SKM-1 treated with dmso at 0.1 percent for 144 hours (cell line): ENCODE measurements around the gene CDKAL1.
"Not testable (repeated sequence)": the region's sequence is repeated elsewhere in the genome, so short reads cannot be mapped to it uniquely, and the experiment has no call there.

ENCODE experiments used
- DNase-seq: peaks from one replicate; lab custom pipeline; 2025; ENCODE audit not compliant: unreplicated experiment; lab: John Stamatoyannopoulos, UW

CDKAL1 gene

DNA sequence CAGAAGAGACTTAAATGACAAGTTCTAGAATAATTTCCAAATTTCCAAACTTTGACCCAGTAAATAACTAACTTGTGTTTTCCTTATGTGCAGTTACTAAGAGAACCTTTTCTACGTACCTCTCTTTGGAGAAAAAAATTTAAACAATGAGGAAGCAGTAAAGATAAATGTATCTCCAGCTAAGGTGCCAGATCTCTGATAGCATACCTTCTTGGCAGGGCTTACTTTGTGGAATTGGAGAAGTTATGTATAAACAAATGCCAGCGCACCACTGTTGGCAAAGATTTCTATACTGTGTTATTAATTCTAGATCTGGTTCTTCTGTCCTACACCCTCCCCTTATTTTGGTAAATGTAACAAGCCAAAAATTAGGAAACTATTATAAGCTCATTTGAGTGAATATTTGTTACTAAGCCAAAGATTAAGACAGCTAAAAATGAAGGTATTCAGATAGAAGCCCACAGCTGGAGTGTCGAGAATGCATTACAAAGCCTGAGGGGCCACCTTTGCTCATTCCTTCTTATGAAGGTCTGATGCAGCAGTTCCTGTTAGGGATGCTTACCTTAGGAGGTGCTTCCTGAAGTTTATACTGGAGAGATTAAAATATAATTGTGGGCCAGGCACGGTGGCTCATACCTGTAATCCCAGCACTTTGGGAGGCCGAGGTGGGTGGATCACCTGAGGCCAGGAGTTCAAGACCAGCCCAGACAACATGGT, 686.2 kb downstream of the CDKAL1 start:
- DNase-seq = no peak

DNA sequence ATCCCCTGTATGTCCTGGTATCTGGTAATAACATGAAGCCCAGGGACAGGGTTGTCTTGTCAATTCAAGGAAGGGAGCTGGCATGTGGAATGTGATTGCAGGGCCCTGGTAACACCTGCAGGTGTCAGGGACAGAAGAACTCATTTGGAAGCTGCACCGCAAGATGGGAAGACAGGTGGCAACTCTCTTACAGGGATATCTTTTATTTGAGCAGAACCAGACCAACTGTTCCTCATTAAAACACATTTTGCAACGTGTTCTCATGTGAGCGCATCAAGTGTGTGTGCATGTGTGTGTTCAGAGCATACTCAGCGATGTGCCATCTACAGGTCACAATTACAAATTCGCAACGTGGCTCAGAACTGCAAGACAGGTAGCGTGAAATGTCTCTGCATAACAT, 688.4 kb downstream of the CDKAL1 start:
- DNase-seq = no peak

DNA sequence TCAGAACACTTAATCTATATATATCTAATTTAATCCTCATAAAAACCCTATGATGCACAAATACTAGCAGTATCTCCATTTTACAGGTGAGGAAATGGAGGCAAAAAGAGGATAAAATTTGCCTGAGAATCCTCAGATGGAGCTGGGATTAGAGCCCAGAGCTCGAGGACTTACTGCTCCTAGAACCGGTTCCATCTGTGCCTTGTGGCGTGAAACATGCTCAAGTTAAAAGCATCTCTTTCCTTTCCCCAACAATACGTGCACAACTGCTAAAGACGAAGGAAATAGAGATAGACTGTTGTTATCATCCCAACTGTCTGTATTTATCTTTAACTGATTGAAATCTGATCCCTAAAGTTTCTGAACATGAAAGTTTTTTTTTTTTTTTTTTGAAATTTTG, 691.7 kb downstream of the CDKAL1 start:
- no peak for DNase-seq

DNA sequence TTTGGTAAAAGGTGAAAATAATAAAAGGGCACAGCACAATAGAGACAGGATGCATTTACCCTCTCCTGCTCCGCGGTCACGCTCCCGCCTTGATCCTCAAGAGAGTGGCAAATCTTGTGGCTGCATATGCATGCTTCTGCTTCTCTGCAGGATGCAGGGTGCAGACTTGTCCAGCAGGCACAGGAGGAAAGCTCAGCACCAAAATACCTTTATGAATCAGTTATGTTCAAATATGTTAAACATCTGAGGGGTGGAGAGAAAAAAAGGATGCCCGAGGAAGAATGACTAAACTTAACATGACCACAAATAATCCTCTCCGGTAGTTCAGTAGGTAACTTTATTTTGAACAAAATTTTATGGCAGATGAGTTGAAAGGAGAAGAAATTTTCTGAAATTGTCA, 693.2 kb downstream of the CDKAL1 start:
- no peak for DNase-seq

DNA sequence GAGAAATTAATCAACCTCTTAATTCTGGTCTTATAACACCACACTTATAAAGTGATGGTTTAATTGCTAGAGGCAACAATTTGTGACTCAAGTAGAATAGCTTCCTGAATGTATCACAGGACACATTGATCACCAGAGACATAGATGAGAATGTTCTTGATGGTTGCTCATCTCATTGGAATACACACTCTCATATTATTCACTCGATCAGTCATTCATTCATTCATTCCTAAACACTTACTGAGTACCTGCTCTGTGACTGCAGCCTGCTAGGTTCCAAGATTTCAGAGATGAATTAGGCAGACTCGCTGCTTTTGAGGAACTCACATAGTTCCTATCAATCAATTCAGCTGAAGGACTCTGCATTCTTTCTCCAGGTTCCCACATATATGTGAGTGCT, 694.2 kb downstream of the CDKAL1 start:
- no peak for DNase-seq

DNA sequence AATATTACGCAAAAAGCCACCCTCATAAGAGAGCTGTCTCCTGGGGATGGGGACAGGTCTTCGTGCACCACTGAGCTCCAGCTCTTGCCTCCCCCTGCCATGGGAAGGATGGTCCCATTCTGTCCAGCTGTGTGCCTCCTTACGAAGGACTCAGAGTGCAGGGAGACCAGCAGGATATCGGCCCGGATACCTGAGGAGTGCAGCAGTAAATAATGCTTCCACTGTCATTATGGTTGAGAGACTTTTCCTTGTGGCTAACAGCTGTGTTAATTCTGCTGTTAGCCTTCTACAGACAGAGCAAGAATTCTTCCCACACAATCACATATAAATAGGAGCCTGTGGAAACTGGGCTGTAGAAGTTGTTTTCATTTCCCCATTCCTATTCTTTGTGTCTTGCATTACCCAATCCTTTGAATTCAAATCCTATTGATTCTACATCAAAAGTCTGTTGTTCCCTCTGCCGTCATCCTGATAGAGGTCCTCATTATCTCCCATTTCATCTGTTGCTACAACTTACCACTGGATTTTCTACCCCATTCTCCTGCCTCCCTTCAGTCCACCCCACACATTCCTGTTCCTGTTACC, 694.7 kb downstream of the CDKAL1 start:
- no peak for DNase-seq

DNA sequence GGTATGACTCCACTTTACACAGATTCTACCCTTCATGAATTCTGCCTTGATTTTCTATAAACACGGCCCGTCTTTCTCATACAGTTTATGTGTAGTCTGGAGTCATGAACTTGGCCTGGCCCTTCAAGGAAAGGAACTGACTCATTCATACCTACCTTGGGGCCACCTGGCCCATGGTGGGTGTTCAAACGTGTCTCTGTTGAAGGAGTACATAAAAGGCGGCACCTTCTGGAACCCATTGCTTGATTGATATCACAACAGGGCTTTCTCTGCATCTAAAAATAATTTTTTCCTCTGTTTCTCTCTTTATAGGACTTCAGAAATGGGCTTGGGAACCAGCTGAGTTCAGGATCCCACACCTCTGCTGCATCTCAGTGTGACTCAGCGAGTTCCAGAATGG, 696.3 kb downstream of the CDKAL1 start:
- DNase-seq = no peak

DNA sequence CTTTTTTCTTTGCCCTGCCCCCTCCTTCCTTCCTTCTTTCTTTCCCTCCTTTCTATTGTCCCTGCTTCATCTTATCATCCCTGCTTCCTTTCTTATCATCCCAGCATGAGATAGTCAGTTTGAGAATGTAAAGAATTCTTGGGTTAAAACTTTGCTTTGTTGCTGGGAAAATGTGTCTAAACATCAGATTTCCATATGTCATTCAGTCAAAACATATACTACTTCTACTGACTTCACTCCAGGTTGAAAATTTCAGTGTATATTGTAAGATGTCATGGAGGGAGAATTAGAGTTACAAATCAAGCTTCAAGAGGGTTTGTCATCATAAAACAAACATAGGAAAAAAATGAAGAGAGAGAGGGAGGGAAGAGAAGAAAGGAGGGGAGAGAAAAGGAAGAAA, 700.9 kb downstream of the CDKAL1 start:
- DNase-seq = no peak

DNA sequence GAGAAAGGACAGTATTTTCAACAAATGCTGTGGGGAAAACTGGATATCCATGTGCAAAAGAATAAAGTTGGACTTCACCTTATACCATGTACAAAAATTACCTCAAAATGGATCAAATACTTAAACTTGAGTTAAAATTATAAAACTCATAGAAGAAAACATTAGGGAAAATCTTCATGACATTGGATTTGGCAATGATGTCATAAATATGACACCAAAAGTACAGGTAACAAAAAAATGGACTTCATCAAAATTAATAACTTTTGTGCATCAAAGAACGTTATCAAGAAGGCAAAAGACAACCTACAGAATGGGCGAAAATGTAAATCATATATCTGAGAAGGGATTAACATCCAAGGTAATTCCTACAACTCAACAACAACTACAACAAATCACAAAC, 704.0 kb downstream of the CDKAL1 start:
- no peak for DNase-seq

DNA sequence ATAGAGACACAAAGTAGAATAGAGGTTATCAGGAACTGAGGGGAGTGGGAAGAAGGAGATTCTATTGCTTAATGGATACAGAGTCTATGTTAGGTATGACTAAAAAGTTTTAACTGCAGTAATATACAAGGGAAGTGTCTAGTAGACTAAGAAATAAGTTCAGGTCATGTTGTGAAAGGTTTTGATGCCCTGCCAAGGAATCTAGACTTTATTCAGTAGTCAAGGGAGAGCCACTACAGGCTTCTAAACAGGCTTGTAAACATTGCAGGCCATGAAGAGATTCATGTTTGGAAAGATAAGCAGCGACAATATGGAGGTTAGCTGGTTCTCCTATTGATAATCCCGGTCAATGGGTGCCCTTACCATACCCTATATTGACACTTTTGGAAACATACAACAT, 706.5 kb downstream of the CDKAL1 start:
- no peak for DNase-seq

DNA sequence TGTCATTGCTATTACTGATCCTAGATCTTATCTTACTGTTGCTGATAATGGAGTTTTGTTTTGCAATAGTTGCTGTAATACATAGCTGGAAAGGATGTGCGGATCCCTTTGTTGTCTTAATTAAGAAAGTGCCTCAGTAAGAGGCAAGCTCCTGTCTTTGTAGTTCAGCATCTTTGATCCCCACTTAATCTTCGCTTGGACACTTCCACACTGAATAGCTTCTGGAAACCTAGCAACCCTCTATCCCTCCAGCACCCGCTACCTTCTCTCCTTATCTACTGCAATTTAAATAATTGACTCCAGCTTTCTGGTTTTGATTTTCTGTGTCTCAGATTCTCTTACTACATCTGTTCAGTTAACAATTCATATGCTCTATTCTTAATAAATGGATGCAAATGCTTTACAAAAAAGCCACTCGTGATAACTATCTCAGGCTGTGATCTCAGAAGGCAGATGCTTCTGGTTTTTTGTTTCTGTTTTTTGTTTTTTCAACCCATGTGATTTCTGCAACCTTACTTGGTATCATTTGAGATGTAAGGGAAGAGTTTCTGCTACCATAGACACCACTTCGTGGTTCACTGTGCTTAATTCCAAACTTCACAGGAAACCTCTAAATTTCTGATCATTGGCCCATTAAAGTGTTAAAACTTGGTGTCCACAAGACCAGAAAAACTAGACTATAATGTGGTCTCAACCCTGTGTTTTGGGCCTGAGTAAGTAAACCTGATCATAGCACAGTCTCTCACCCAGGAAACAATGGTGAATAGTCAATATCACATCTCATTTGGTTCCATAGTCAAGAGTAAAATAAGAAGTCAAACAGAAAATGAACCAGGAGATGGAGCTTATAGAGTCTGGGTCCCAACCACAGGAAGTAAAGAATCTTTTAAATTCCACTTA, 707.2 kb downstream of the CDKAL1 start:
- DNase-seq = no peak

DNA sequence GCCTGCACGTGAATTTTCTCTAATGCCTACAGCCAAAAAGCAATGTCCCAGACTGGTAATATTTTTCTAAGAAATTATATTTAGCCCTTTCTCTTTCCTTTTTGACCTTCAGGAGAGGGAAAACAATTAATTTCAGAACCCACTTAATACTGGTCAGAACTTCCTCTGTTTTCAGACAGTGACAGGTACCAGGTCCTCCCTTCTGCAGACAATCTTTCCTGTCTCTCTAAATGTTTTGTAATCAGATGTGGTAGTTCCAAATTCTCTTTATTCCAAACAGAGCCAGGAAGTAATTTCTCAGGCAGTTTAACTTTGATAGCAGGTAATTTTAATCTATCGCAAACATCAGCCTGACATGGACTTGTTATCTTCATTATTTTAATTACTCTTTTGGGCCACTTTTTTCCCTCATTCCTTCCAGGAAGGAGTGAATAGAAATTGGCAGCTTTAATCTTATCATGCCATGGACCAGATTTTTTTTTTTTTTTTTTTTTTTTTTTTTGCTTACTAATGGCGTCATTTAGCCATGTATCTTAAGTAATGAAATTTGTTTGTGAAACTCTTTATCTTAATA, 710.7 kb downstream of the CDKAL1 start:
- no peak for DNase-seq

DNA sequence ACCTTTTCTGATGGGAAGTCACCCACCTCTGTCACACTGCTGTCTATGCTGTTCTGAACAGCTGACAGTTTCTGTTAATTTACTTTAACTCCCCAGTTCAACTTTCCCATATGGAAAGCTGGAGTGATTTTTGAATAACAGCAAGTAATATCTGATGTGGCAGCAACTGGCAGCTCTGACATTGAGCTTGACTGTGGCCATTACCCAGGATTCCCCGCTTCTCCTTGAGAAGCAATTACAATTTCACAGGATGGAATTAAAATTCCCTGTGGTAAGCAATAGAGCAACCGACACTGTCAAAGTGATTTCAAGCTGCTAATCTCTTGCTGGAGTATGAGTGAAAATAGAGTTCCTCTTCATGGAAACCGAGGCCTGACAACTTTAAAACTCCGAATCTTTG, 711.2 kb downstream of the CDKAL1 start:
- DNase-seq = no peak

DNA sequence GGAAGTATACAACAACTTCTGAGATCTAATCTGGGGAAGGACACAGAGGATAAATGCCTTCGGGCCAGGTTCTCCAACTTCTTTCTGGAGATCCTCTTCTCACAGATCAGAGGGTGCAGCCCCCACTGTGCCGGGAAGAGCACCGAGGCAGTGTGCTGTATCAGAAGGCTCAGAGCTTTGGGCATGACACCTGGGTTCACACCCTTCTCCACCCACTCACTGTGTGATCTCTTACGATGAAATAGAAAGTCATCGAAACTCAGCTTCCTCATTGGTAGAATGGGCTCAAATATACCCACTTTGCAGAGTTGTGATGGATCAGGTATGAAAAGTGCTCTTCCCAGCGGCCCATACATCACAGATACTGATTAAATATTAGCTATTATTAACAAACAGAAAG, 711.8 kb downstream of the CDKAL1 start:
- DNase-seq = no peak

DNA sequence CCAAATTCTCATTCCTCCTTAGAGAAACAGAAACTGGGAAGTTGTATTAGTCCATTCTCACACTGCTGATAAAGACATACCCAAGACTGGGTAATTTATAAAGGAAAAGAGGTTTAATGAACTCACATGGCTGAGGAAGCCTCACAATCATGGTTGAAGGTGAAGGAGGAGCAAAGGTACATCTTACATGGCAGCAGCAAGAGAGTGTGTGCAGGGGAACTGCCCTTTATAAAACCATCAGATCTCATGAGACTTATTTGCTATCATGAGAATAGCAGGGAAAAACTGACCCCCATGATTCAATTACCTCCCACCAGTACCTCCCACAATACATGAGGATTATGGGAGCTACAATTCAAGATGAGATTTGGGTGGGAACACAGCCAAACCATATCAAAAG, 720.2 kb downstream of the CDKAL1 start:
- DNase-seq = not testable (repeated sequence)

DNA sequence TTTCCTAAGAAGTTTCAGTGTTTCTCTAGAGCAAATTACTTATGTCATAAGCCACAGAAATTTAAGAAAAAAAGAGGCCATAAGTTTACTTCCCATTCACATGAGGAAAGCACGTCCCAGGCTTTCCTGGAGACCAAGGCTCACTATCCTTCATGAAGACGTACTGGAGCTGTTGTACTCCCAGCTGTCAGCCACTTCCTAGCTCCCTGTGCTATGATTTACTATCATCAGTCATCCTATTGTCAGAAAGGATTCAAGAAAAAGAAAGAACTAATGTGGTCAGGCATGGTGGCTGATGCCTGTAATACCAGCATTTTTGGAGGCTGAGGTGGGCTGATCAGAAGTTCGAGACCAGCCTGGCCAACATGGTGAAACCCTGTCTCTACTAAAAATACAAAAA, 721.9 kb downstream of the CDKAL1 start:
- no peak for DNase-seq

DNA sequence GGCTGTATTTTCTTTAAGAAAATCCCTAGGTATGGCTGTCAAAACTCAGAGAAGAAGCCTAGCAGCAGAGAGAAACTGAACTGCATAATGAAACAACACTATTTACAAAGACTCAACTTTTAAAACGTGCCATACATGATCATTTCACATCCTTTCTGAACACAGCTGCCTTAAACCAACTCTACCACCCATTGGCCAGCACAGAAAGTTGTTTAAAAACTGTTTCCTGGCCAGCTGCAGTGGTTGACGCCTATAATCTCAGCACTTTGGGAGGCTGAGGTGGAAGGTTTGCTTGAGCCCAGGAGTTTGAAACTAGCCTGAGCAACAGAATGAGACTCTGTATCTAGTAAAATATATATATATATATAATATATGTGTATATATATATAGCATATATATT, 722.9 kb downstream of the CDKAL1 start:
- DNase-seq = no peak

DNA sequence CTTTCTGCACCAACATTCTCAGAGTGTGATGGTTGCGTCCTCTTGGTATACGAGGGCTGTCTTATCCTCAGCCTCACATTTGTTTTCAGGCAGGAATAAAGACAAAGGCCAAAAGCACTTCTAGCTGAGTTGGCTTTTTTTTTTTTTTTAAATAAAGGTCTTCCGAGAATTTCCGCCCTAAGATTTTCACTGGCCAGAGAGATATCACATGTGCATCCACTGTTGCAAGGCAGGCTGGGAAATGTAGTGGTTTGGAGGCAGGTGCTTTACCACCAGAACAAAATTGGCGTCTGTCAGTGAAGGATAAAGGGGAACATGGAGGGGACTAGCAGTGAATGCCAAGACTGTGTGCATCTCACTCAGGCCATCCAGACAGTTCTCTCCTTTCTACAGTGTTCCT, 724.4 kb downstream of the CDKAL1 start:
- DNase-seq = no peak

DNA sequence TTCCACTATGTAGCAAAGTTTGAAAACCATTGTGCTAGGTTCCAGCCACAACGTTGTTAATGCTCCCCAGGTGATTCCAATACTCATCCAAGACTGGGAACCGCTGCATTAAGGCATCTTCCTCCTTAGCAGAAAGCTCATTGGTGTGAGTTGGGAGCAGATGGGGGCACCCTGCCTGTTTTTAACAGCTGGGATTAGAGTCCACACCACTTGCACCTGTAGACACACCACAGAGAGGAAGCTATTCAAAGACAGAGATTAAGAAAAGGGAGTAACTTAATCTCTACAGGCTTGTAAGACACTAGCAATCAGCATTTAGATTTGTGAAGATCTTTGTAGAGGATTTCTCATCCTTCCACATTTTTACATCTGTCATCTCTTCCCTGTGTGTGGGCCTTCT, 725.4 kb downstream of the CDKAL1 start:
- no peak for DNase-seq

DNA sequence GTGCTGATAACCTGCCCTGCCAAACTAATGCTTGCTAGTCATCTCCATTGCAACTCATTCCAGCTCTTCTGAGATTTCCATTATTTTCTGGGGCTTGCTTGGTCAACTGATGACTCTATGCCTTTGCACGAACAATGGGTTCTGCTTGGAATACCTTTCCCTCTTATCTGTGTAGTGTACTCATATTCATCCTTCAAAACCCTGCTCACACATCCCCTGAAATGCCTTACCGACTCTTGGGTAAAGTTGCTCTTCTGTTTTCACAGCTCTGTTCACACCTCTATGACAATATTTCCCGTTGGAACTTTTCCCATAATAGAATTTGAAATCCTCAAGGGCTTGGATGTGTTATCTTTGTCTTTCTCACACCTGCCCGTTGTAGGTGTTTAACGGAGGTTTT, 728.2 kb downstream of the CDKAL1 start:
- no peak for DNase-seq

DNA sequence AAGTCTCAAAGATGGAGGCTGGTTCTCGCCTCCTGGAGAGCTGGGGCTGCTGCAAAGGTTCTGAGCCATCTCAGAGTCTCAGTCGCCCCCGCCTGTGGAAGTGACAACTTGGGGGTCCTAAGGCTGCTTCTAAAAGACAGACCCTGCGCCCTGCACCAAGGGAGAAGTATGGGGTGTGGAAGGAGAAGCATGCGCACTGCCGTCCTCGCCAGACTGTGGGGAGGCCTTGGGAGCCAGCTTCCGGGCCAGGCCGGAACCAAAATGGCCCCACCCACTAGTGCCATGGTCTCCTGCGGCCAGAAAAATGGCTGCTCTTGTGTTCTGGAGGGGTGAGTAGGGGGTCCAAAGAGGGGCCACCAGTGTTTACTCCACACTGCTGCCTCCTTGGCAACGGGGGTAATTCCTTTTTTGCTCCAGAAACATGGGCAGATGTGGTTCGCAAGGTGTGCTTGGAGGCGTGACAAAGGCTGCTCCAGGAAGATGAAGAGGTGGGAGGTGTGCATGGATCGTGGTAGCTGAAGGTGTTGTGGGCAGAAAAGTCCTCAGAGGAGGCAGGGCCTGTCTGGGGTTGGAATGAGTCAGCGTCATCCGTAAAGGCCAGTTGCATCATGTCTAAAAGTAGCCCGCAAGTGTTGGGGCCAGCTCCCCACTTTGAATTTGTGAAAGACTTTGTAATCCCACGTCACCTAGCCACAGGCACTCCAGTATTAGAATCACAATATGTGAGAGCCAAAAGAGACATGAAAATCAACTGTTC, 729.5 kb downstream of the CDKAL1 start:
- DNase-seq = peak; percentile 71
